GM20000 (cell line): Measurements from ENCODE around the gene PARD6G.

Source experiments
- DNase-seq: peaks from one replicate; pipeline ENCODE4 v3.0.0; 2012; ENCODE audit warnings: low spot score
- TF ChIP-seq, protein P1 (sequence below): IDR thresholded peaks from 2 replicates; pipeline ENCODE4 v1.5.1; 2012; ENCODE audit warnings: mild to moderate bottlenecking, control low read depth; ENCODE audit errors: extremely low read depth, missing control alignments

Gene PARD6G

DNA sequence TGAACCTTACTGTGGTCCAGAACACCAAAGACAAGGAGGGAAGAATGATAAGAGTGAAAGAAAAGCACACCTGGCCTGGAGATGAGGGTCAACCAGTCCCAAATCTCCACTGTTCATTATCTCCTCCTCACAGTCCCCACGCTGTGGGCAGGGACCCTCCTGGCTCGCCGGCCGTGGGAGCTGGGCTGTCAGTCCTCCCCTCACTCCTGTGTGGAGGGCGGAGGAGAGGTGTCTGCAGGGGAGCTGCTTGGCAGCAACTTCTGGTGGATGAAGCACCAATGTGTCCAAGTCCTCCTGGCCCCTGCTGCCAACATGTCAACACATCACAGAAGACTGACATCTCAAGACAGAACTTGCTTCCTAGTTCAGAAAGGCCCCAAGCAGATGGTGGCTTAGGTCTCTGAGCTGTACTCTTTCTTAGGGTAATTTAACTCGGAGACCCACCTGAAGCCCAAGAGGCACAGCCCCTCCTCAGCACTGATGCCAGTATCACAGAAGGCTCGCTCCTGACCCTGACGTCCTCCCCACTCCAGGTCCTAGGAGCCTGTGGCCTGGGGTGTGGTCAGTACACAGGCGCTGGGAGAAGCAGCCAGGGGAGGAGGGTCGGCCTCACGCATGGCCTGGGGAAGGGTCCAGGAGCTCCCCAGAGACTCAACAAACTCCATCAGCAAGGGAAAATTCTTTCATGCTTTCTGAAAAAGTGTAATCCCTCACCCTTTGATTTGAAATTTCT is 54.5 kb downstream of the PARD6G start:
- peak; percentile 16 for DNase-seq
- TF ChIP-seq, protein P1, sequence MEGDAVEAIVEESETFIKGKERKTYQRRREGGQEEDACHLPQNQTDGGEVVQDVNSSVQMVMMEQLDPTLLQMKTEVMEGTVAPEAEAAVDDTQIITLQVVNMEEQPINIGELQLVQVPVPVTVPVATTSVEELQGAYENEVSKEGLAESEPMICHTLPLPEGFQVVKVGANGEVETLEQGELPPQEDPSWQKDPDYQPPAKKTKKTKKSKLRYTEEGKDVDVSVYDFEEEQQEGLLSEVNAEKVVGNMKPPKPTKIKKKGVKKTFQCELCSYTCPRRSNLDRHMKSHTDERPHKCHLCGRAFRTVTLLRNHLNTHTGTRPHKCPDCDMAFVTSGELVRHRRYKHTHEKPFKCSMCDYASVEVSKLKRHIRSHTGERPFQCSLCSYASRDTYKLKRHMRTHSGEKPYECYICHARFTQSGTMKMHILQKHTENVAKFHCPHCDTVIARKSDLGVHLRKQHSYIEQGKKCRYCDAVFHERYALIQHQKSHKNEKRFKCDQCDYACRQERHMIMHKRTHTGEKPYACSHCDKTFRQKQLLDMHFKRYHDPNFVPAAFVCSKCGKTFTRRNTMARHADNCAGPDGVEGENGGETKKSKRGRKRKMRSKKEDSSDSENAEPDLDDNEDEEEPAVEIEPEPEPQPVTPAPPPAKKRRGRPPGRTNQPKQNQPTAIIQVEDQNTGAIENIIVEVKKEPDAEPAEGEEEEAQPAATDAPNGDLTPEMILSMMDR = no peak

DNA sequence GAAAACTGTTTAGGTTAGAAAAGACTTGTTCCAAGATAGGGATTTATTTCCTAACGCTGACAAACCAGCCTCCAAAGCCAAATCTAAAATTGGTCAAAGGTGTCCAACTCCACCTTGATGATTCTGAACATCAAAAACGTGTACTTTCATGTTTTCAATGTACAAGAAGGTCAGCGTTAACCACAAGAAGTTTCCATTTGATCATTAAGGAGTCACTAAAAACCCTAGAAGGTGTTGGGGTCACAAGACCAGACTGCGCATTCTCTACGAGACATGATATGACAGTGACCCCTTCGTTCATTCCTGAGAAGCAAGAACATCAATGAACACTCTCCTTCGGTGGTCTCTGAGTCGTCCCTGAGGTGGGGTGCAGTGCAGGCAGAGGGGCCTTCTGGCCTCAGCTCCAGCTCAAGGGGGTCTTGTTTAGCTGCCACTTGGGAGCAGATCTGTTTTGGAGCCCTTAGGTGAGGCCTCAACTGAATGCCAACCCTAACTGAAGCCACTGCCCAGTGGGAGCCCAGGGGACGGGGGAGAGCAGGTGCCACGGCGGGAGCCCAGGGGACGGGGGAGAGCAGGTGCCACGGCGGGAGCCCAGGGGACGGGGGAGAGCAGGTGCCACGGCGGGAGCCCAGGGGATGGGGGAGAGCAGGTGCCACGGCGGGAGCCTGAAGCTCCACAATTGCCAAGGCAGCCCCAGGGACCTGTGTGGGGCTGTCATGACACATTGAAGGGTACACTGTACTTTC is 55.2 kb downstream of the PARD6G start:
- TF ChIP-seq, protein P1 = no peak
- peak; percentile 54 for DNase-seq

DNA sequence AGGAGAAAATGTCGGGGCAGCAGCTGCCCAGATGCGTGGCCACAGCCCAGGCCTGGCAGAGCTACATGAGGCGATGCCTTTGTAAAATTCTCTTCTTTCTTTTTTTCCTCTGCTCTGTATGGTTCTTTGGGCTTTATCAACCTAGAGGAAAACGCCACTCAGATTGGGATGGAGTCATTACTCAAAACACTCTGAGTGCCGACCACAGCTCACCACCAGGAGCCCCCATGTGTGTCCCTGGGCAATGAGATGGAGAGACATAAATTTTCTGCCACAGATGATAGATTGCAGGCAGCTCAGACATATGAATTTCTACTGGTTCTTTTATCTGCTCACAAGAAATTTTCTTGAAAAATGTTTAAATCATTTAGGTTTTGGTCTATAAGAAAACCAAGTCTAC is 56.0 kb downstream of the PARD6G start:
- DNase-seq = peak; percentile 47
- TF ChIP-seq, protein P1 = no peak

DNA sequence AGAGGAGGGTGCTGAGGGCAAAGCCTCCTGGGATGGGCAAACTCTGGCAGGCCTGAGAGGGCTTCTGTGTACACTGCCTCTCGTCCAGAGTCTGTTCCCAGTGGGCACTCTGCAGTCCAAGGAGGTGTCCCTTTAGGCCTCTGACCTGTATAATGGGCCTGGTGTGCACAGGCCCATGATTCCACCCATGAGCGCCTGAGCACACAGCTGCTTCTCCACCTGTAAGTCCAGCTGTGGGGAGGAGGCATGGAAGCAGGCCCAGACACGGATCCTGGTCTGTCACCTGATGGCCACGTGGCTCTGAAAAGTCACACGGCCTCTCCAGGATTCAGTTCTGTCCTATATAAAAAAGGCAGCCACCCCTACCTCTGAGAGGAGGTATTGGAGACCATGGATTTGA is 57.0 kb downstream of the PARD6G start:
- DNase-seq = peak; percentile 12
- TF ChIP-seq, protein P1 = no peak

DNA sequence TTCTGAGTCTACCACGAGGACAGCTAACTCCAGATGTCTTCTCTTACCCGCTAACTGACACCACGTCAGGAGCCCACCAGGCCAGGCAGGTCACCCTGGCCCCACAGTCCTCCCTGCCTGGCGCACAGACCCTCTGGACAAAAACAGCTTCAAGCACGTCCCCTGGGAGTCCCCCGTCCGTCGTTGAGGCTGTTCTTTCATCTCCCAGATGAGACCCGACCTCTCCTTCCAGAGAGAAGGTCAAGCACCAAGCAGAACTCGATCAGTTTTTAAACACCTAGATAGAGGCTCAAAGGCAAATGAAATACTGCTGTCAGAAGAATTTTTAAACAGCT is 57.8 kb downstream of the PARD6G start:
- DNase-seq = no peak
- TF ChIP-seq, protein P1 = no peak

DNA sequence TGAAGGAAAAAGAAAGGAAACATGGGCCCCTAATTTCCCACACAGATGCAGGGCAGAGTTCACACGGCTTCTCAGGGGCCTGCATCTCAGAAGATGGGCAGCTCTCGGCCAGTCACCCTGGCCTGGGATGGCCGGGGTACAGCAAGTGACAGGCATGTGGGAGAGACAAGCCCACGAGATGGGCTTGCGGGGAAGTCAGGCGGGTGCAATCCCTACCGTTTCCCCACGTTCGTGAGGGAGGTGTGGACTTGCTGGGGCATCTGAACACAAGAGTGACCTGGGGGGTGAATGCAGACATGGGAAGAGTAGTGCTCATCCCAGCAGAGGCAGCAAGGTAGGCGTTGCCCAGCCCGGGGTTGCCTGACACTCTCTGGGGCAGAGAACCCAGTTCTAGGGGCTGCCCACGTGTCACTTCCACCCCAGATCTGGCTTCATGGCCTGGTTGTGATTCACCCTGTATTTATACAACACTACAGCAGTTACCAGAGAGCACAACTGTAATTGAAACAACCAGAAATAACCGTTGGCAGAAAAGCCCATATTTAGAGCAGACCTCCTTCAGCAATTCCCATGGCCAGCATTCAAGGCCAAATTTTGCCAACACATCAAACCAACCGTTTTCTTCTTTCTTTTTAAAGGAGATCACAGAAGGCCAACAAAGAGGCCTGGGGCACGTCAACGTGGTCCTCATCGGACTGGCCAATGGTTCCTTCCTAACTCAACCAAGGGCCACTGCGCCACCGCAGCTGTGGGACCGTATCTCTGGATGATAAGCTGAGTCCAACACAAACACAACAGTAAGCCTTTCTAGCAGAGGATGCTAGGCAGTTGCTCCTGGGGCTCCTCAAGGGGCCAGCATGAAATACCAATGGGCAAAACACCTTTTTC is 58.4 kb downstream of the PARD6G start:
- TF ChIP-seq, protein P1 = no peak
- no peak for DNase-seq

DNA sequence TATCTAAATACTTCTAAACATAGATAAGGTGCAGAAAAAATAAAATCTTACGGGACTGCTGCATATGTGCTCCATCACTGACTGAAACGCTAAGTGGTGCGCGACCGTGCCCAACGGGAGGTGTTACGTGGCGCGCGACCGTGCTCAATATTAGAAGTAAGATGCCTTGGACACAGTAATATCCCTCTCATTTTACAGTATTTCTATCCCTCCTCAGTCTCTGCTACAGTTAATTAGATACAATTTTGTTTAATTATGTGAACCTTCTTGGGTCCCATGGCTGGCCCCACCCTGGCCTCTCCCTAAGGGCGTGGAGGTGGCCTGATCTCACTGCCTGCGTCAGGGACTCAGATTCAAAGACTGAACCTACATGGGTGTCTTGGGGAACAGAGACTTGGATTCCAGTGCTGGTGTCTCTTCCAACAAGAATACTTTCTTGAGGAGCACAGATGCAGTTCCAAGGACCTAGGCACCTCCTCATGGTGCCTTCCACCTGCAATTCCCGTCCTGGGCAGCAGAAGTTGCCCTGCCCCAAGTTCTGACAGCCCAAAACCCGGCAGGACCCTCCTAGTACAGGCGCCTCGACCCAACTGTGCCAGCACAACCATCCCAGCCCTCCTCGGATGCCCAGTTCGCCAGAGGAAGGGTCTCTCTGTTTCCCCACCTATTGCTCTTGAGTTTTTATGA is 59.2 kb downstream of the PARD6G start:
- DNase-seq = no peak
- TF ChIP-seq, protein P1 = no peak
